8988T (cell line): Measurements from ENCODE around the gene ZDHHC4.
"Not testable (repeated sequence)": the region's sequence is repeated elsewhere in the genome, so short reads cannot be mapped to it uniquely, and the experiment has no call there.

Source experiments
- DNase-seq: peaks from one replicate; pipeline ENCODE4 v3.0.0; 2011

ZDHHC4 gene

GRCh38 chr7:6563936-6564770 is 13.1 kb upstream of the ZDHHC4 start:
- no peak for DNase-seq

DNA sequence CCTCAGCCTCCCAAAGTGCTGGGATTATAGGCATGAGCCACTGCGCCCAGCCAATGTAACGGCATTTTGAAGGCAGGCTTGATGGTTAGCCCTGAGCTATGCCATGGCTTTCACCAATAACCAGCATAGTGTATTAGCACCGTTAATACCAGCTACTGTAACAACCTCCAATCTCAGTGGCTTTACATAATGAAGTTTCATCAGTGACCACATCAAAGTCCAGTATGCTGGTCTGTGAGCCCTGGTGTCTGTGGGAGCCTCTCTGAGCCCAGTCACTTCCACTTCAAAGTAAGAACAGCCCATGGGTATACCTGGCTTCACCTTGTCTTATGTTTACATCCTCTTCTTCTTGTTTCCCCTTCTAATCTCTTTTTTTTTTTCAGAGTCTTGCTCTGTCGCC is 11.6 kb upstream of the ZDHHC4 start:
- no peak for DNase-seq

GRCh38 chr7:6567886-6568285 is 9.4 kb upstream of the ZDHHC4 start:
- no peak for DNase-seq

DNA sequence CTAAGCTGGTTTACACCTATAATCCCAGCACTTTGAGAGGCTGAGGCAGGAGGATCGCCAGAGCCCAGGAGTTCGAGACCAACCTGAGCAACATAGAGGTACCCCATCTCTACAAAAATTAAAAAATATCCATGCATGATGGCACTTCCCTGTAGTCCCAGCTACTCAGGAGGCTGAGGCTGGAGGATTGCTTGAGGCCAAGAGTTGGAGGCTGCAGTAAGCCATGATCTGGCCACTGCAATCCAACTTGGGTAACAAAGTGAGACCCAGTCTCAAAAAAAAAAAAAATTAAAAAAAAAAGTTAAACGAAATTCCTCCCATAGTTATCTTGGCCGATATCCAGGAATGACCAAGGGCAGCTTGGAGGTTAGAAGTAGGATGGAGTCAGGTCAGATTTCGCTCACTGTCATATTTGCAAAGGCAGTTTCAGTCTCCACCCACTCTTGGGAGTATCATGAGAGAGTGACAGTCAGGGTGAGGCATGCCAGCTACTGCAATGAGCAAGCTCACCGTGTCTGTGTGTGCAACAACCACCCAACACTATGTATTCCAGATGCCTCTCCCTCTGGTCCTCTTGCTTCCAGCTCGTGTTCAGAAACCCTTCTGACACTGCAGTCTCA is 6.0 kb upstream of the ZDHHC4 start:
- no peak for DNase-seq

GRCh38 chr7:6575281-6576023 is 1.8 kb upstream of the ZDHHC4 start:
- no peak for DNase-seq

DNA sequence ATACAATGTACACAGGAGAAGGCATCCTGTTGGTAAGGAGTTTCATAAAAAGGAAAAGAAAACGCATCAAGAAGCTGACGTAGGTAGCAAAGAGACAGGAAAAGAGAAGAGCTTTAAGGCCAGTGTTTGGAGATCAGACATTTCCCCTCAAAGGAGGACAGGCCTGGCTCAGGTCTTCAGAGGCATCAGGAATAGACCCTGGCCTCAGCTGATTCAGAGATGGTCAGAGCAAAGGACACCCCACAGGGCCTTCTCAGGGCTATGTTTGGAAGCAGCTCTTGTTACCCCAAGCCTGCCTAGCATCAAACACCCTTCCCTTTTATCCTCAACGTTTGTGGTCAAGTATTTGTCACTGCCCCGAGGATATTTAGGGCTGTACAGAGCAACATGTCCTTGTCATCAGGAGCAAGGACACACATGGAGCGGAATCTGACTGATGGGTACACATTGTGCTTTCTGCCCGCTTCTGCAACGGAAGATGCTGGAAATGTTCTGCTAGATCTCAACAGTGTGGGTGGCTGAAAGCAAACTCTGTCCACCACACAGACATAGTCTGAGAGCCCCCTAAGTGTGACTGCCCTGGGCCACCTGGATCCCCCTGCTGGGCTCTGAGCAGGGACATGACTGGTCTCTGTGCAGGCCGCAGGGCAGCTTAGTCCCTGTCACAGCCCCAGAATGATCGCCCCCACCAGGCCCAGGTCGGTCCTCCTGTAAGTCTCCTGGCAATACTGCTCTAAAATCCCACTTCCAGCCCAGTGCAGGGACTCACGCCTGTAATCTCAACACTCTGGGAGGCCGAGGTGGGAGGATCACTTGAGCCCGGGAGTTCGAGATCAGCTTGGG is 1.0 kb upstream of the ZDHHC4 start:
- no peak for DNase-seq

GRCh38 chr7:6576867-6577368 is 336 bp upstream of the ZDHHC4 start:
- DNase-seq: not testable (repeated sequence)

- DNase-seq: no peak
Observed at GRCh38 chr7:6578114-6579084, 1.1 kb downstream of the ZDHHC4 start.

DNA sequence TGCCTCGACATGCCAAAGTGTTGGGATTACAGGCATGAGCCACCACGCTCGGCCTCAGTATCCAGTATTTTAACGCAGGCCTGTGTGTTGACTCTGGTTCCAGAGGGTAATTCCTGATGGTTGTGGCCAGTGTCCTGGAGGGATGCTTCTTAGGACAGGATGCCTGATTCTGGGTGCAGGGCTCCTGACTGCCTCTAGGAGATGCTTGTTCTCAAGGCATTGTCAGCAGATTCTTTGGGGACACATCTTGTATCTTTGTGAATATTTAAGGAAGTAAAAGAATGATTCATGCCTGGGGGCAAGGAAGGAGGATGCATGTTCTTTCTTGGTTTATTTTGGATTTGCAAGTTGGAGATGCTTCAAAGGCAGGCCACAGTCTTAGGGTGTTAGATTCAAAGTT is 2.2 kb downstream of the ZDHHC4 start:
- no peak for DNase-seq

DNA sequence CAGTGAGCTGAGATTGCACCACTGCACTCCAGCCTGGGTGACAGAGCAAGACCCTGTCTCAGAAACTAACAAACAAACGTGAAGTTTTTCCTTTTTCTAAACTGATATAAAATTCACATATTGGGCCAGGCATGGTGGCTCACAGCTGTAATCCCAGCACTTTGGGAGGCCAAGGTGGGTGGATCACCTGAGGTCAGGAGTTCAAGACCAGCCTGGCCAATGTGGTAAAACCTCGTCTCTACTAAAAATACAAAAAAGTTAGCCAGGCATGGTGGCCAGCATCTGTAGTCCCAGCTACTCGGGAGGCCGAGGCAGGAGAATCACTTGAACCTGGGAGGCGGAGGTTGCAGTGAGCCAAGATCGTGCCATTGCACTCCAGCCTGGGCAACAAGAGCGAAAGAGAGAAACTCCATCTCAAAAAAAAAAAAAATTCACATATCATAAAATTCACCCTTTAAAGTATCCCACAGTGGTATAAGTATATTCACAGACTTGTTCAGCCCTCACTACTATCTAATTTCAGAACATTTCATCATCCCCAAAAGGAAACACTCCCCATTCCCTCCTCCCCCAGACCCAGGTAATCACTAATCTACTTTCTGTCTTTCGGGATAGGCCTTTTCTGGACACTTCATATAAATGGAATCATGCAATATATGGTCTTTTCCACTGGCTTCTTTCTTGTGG is 8.6 kb downstream of the ZDHHC4 start:
- DNase-seq: not testable (repeated sequence)

- DNase-seq: no peak
Observed at GRCh38 chr7:6588566-6588965, 11.3 kb downstream of the ZDHHC4 start.

DNA sequence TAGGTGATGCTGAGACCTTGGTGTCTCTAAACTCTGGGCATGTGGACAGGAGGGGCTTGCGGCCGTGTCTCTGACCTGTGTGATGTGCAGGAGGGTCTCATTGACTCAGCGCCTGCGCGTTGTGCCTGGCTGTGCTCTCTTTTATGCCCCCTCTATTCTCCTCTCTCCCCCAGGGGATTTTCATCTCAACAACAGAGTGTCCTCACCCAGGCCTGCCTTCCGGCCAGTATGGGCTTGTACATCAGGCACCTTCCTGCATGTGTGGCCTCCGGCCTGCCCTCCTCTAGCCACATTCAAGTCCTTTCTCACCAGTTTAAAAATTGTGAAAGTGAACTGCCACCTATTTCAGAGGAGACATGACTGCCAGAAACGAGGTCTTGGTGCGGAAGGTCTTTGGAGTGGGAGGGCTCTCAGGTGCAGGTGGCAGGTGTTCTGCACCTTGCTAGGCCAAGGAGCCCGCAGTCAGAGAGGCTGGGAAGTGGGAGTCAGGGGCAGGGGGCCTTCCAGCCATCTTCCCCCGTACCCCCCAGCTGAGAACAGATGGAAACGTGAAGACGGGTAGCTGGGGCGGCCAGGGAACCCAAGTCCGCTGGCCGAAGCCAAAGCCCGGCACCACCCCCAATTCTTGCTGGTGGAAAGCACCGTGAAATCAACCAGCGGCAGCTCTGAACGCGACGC is 12.0 kb downstream of the ZDHHC4 start:
- DNase-seq: no peak

GRCh38 chr7:6589829-6590644 is 12.8 kb downstream of the ZDHHC4 start, which contains the start of gene INTS15:
Gene INTS15, plus strand, starts transcription at chr7:6590021. Its CDS starts 263 bp downstream, at chr7:6590284.
- peak; percentile 84 for DNase-seq

GRCh38 chr7:6590645-6591110 is 13.4 kb downstream of the ZDHHC4 start:
- no peak for DNase-seq

DNA sequence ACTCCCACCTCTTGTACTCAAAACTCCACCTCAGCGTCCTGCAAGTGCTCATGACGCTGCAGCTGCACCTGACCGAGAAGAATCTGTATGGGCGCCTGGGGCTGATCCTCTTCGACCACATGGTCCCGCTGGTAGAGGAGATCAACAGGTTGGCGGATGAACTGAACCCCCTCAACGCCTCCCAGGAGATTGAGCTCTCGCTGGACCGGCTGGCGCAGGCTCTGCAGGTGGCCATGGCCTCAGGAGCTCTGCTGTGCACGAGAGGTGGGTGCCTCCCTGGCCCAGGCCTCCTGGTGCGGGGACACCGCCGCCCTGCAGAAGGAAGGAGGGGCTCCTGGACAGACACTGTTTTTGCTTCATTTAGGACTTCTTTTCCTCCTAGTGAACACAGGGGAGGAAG is 22.8 kb downstream of the ZDHHC4 start:
- no peak for DNase-seq

- DNase-seq: no peak
Observed at GRCh38 chr7:6604458-6604857, 27.2 kb downstream of the ZDHHC4 start.

DNA sequence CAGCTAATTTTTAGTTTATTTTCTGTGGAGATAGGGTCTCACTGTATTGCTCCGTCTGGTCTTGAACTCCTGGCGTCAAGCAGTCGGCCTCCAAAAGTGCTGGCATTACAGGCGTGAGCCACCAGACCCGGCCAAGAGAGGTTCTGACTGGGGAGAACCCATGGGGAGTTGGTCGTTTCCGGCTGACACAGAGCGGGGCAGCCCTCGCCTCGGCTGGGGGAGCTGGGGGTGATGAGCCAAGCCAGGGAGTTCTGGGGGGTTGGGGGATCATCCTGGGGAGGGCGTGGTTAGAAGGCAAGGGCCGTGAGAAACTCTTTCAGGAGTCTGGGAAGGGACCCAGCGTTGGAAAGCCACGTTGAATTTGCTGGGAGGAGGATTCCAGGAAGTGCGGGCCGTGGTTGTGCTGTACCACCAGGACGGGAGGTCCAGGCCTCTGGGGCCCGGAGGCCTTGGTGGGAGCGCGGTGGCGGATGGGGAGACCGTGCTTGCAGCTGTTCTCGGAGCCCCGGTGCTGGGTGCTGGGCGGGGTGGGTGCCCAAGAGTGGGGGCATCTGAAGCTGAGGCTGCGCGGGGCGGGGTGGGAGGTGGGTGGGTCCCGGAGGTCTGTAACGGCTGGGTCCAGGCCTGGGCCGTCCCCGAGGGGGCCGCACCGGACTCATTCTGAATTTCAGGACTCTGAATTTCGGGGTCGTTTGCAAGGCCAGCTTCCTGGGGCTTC is 29.8 kb downstream of the ZDHHC4 start:
- DNase-seq: no peak

- no peak for DNase-seq
Observed at GRCh38 chr7:6607651-6608051, 30.4 kb downstream of the ZDHHC4 start.
